Measurements from ENCODE around the gene CITED1. TPM values are rescaled to one million over a fixed set of nuclear protein-coding genes. Genes with fewer than 3 reads are reported as not detected.

CITED1 gene
- total RNA-seq, 2 donors from 2014 or later: not detected

DNA sequence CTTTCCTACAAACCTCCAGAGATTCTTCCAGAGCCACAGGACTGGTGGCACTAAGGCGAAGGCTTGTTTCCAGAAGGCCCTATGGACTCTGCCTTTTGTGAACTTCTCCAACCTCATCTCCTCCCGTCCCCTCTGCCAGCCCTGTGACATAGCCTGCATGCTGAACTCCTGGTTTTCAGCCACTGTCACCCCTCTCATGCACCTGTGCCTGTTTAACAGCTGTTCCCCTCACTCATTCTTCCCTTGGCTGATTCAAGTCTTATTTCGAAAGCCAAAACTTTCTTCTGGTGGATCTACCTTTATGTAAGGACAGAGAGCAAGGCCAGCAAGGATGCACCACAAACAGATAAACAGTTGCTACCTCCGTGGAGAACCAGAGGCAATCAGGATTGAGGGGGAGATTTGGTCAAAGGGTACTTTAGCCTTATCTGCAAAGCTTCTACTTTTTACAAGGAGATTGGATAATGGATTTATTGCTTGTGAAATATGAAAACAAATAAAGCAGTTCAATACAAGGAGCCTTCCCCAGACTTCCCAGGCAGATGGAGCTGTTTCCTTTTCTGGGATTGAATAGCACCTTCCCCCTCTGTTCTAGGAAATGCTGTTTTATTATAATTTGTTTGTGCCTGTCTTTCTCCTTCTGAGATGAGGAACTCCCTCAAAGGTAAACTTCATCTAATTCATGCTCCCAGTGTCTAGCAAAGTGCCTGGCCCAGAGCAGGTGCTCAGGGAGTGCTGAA, 5.7 kb downstream of the CITED1 start:
- Histone ChIP-seq H3K27me3 (no peaks in the 10 kb centered on the region), H3K36me3 (replicated peaks in 1 of 2; ENCODE audit: insufficient read depth in 1 of 2, low read depth in 2 of 2) (no peaks in the 10 kb centered on the region), H3K9me3 (no peaks in the 10 kb centered on the region), H3K4me3 (no peak overlapping the region), H3K27ac (no peak overlapping the region), H3K4me1 (peaks cover 3% of the 10 kb centered on the region)
- intact Hi-C loops (cut with DNase I): no loop called here
- DNase-seq: no peak
- no peak for ATAC-seq
- 58 to 76% methylated on average over 3 to 4 of the region's 4 CpGs for WGBS, 2 donors
- TF ChIP-seq POLR2A (IDR thresholded peaks at IDR 0.05): no peak
- TF ChIP-seq, protein P1, sequence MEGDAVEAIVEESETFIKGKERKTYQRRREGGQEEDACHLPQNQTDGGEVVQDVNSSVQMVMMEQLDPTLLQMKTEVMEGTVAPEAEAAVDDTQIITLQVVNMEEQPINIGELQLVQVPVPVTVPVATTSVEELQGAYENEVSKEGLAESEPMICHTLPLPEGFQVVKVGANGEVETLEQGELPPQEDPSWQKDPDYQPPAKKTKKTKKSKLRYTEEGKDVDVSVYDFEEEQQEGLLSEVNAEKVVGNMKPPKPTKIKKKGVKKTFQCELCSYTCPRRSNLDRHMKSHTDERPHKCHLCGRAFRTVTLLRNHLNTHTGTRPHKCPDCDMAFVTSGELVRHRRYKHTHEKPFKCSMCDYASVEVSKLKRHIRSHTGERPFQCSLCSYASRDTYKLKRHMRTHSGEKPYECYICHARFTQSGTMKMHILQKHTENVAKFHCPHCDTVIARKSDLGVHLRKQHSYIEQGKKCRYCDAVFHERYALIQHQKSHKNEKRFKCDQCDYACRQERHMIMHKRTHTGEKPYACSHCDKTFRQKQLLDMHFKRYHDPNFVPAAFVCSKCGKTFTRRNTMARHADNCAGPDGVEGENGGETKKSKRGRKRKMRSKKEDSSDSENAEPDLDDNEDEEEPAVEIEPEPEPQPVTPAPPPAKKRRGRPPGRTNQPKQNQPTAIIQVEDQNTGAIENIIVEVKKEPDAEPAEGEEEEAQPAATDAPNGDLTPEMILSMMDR (IDR thresholded peaks at IDR 0.05): no peak

DNA sequence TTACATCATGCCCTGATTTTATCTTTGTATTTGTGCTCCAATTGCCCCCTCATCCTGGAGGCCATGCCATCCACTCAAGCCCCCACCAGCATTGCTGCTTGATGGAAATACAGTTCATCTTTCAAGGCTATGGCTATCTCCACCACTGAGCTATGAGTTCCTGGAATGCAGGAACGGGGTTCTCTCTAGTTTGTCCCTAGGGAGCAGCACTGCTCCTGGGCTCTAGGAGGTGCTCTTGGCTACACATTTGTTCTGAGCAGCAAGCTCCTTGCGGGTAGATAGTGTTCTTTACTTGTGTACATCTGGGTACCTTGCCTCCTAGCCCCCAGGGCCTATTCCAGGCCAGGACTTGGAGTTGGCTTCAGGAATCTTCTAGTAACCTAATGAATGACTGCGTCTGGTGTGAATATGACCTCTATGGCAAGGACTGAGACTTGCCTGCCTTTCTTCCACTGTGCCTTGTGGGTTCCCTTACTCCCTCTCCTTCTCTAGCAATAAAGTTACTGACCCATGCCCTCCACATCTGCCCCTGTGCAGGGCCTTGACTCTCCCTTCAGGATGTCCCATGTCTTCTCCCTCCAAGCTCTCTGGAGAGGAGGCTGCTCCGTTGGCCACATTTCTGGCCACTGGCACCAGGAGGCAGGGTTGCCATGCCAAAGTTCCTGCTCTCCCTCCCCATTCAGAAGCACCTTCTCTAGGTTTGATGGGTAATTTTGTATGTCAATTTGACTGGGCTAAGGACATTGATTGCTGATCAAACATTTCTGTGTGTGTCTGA, 7.6 kb downstream of the CITED1 start:
- peak in 1 of 4 donors; percentile 35 for DNase-seq
- H3K4me3 ChIP-seq: no peak overlapping the region
- ATAC-seq: peak; percentile 30
- peaks cover 0 to 3% of the 10 kb centered on the region in 2 donors for H3K27me3 ChIP-seq
- WGBS, 2 donors: 32 to 33% methylated on average over 2 to 4 of the region's 4 CpGs
- H3K36me3 ChIP-seq (replicated peaks in 1 of 2; ENCODE audit: insufficient read depth in 1 of 2, low read depth in 2 of 2): no peaks in the 10 kb centered on the region
- H3K4me1 ChIP-seq: no peaks in the 10 kb centered on the region
- H3K27ac ChIP-seq: no peak overlapping the region
- intact Hi-C loops (cut with DNase I): no loop called here
- H3K9me3 ChIP-seq: no peaks in the 10 kb centered on the region
- TF ChIP-seq, protein P1 (IDR thresholded peaks at IDR 0.05): peak in 4 of 7 experiments; percentile 14 to 45 (median 23)
- no peak for TF ChIP-seq POLR2A (IDR thresholded peaks at IDR 0.05)

DNA sequence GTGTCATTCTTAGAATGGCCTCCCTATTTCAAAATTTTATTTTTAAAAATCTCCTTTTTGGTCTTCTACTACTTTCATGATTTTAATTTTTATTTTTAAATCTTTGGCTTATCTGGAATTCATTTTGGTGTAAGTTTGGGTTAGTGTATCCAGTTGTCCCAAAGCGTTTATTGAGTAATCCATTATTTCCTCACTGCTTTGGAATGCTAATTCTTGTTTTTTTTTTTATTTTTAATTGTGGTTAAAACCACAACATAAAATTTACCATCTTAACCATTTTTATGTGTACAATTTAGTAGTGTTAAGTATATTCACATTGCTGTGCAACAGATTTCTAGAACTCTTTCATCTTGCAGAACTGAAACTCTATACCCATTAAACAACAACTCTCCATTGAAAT, 8.7 kb downstream of the CITED1 start:
- WGBS, 2 donors: 57 to 67% methylated on average over 1 of the region's 1 CpG
- H3K9me3 ChIP-seq: no peaks in the 10 kb centered on the region
- H3K27ac ChIP-seq: no peak overlapping the region
- TF ChIP-seq POLR2A (IDR thresholded peaks at IDR 0.05): no peak
- TF ChIP-seq, protein P1 (IDR thresholded peaks at IDR 0.05): no peak
- H3K4me1 ChIP-seq: no peaks in the 10 kb centered on the region
- no peak overlapping the region for H3K4me3 ChIP-seq
- H3K27me3 ChIP-seq: peaks cover 0 to 3% of the 10 kb centered on the region in 2 donors
- intact Hi-C loops (cut with DNase I): no loop called here
- DNase-seq (no peak), ATAC-seq (no peak)
- no peaks in the 10 kb centered on the region for H3K36me3 ChIP-seq (replicated peaks in 1 of 2; ENCODE audit: insufficient read depth in 1 of 2, low read depth in 2 of 2)

DNA sequence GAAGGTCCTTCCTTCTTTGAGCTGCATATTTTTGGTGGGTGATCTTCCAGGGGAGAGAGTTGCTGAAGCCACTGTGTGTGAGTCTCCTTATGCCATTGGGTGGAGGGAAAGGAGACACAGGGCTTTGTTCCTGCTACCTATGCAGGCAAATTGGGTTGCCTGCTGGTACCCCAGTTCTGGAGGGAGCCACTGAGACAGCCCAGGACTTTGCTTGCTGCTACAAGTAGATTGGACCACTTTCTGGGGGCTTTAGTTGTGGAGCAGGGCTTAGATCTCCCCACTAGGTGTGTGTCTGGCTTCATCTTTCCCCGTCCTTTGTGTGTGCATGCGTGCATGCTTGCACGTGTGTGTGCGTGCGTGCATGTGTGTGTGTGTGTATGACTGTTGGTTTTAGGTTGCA, 10.0 kb downstream of the CITED1 start:
- H3K4me3 ChIP-seq: no peak overlapping the region
- no peaks in the 10 kb centered on the region for H3K4me1 ChIP-seq
- ATAC-seq (no peak), DNase-seq (no peak)
- no peak for TF ChIP-seq POLR2A (IDR thresholded peaks at IDR 0.05)
- TF ChIP-seq, protein P1 (IDR thresholded peaks at IDR 0.05): no peak
- H3K27ac ChIP-seq: no peak overlapping the region
- intact Hi-C loops (cut with DNase I): no loop called here
- WGBS, 2 donors: 65% methylated on average over 5 of the region's 5 CpGs; no CpG with 5 or more reads in 1 of the 2 donors
- H3K27me3 ChIP-seq: peaks cover 0 to 3% of the 10 kb centered on the region in 2 donors
- no peaks in the 10 kb centered on the region for H3K36me3 ChIP-seq (replicated peaks in 1 of 2; ENCODE audit: insufficient read depth in 1 of 2, low read depth in 2 of 2)
- H3K9me3 ChIP-seq: no peaks in the 10 kb centered on the region
